HepG2 (cell line): Measurements from ENCODE around the gene GRAMD1B.

Source experiments
- ATF7 ChIP-seq, 2 experiments: fragments of 450-650 bp in 1 of 2; sonication (generic) in 1 of 2; formaldehyde crosslinking in 1 of 2; IDR thresholded peaks; 2 replicates each; pipeline versions ENCODE4 v1.4.0 to v1.6.1; 2016 to 2020; ENCODE audit warnings: antibody characterized with exemption in 1 of 2, mild to moderate bottlenecking in 1 of 2, missing genetic modification reagents in 1 of 2
- EZH2 ChIP-seq: conservative IDR thresholded peaks from 2 replicates; pipeline ENCODE4 v1.6.1; 2012; ENCODE audit warnings: mild to moderate bottlenecking, low read depth, low read length, moderate library complexity
- FOXM1 ChIP-seq: sonication (generic); formaldehyde crosslinking; IDR thresholded peaks from 2 replicates; pipeline ENCODE4 v1.5.0; 2020; ENCODE audit warnings: missing genetic modification reagents
- HINFP ChIP-seq: sonication (generic); formaldehyde crosslinking; IDR thresholded peaks from 2 replicates; pipeline ENCODE4 v1.4.0; 2020; ENCODE audit warnings: low read depth, mild to moderate bottlenecking, missing genetic modification reagents
- HMGXB4 ChIP-seq, 2 experiments: sonication (generic) in 1 of 2; formaldehyde crosslinking in 1 of 2; IDR thresholded peaks; 2 replicates each; pipeline versions ENCODE4 v1.4.0 to v1.6.1; 2018 to 2020; ENCODE audit warnings: missing genetic modification reagents in 2 of 2, borderline replicate concordance in 1 of 2, low read depth in 1 of 2, mild to moderate bottlenecking in 1 of 2, missing biosample characterization in 1 of 2
- REXO4 ChIP-seq: sonication (generic); formaldehyde crosslinking; IDR thresholded peaks from 2 replicates; pipeline ENCODE4 v1.8.0; 2022; ENCODE audit warnings: missing genetic modification reagents, mild to moderate bottlenecking, borderline replicate concordance
- SMAD1 ChIP-seq: sonication (generic); formaldehyde crosslinking; IDR thresholded peaks from 2 replicates; pipeline ENCODE4 v1.4.0; 2020; ENCODE audit warnings: missing genetic modification reagents, low read depth, mild to moderate bottlenecking, borderline replicate concordance
- SNAI1 ChIP-seq: sonication (generic); formaldehyde crosslinking; IDR thresholded peaks from 2 replicates; pipeline ENCODE4 v1.5.0; 2020; ENCODE audit warnings: mild to moderate bottlenecking, missing genetic modification reagents, borderline replicate concordance
- TARDBP ChIP-seq: sonication (generic); formaldehyde crosslinking; IDR thresholded peaks from 2 replicates; pipeline ENCODE4 v1.8.0; 2022; ENCODE audit warnings: mild to moderate bottlenecking, missing genetic modification reagents
- ZFP91 ChIP-seq: sonication (generic); formaldehyde crosslinking; IDR thresholded peaks from 2 replicates; pipeline ENCODE4 v1.9.0; 2022; ENCODE audit warnings: missing genetic modification reagents, mild to moderate bottlenecking, borderline replicate concordance

- TF ChIP-seq EZH2 (no peak), ZFP91 (CRISPR knock-in tag) (no peak), HINFP (CRISPR knock-in tag) (no peak), SNAI1 (CRISPR knock-in tag) (no peak), ATF7 (IDR thresholded peaks at IDR 0.05) (no peak), ATF7 (CRISPR knock-in tag; IDR thresholded peaks at IDR 0.05) (no peak), REXO4 (CRISPR knock-in tag) (no peak), HMGXB4 (CRISPR knock-in tag; IDR thresholded peaks at IDR 0.05; ENCODE audit: borderline replicate concordance in 1 of 2, low read depth in 1 of 2) (no peak), FOXM1 (CRISPR knock-in tag) (no peak), TARDBP (CRISPR knock-in tag) (no peak), SMAD1 (no peak)
Observed at GRCh38 chr11:123510579-123510905, 80.5 kb downstream of the GRAMD1B start.
